NCI-H1694 (cell line): ENCODE data around the gene TSPAN33.
A peak's percentile ranks its signal among the peaks of the same experiment; 100 is the strongest.
"Not testable (repeated sequence)": the region's sequence is repeated elsewhere in the genome, so short reads cannot be mapped to it uniquely, and the experiment has no call there.

Source experiments
- DNase-seq: peaks from one replicate; lab custom pipeline; 2025; lab: John Stamatoyannopoulos, UW

Gene TSPAN33

GRCh38 chr7:129209067-129209926 lies 64.8 kb downstream of the TSPAN33 start:
- DNase-seq = no peak

GRCh38 chr7:129210256-129210988 lies 65.9 kb downstream of the TSPAN33 start:
- peak; percentile 69 for DNase-seq

- no peak for DNase-seq
These were observed 66.4 kb downstream of the TSPAN33 start for GRCh38 chr7:129210989-129211312.

- no peak for DNase-seq
These were observed 67.6 kb downstream of the TSPAN33 start for GRCh38 chr7:129212126-129212525.

GRCh38 chr7:129212596-129212995 lies 68.1 kb downstream of the TSPAN33 start:
- DNase-seq = no peak

GRCh38 chr7:129213828-129214227 lies 69.3 kb downstream of the TSPAN33 start:
- DNase-seq = no peak

- DNase-seq = not testable (repeated sequence)
These were observed 71.2 kb downstream of the TSPAN33 start for GRCh38 chr7:129215691-129216090.

- DNase-seq = not testable (repeated sequence)
These were observed 71.7 kb downstream of the TSPAN33 start for GRCh38 chr7:129216101-129216715.

- DNase-seq = not testable (repeated sequence)
These were observed 72.4 kb downstream of the TSPAN33 start for GRCh38 chr7:129216821-129217416.

GRCh38 chr7:129218514-129219062 lies 74.1 kb downstream of the TSPAN33 start:
- peak; percentile 78 for DNase-seq

- DNase-seq = not testable (repeated sequence)
These were observed 74.7 kb downstream of the TSPAN33 start for GRCh38 chr7:129219166-129219565.
